A549 (cell line): Measurements from ENCODE around the gene SCG5. TPM values are rescaled to one million over a fixed set of nuclear protein-coding genes. Genes with fewer than 3 reads are reported as not detected.

Experiments
- ATAC-seq, 2 experiments: fragments of 200-7000 bp in 1 of 2; fragments of >200 bp in 1 of 2; cut with Nextera tagmentation in 1 of 2; cut with Tn5 transposase in 1 of 2; 3 replicates each; pipeline versions ENCODE4 v1.8.0 to v1.9.1; 2018 to 2020; ENCODE audit warnings: mild to moderate bottlenecking in 1 of 2, moderate library complexity in 1 of 2
- CTCF ChIA-PET: fragments of 300-600 bp; sonication (Branson Sonifier 250); formaldehyde crosslinking; extraction: SDS; loops from one replicate; lab custom pipeline; 2021; ENCODE audit warnings: antibody characterized with exemption, inconsistent platforms; lab: Yijun Ruan, JAX
- POLR2A ChIA-PET: fragments of 350-600 bp; formaldehyde crosslinking; extraction: SDS; loops from one replicate; lab custom pipeline; 2021; ENCODE audit warnings: antibody characterized with exemption, inconsistent platforms; lab: Yijun Ruan, JAX
- DNase-seq, 2 experiments: peaks; one replicate each; pipeline versions ENCODE4 v3.0.0 to v3.0.0-alpha.2; 2011 to 2016; ENCODE audit warnings: low read depth in 1 of 2, low spot score in 1 of 2
- FAIRE-seq: peaks from 2 replicates; lab custom pipeline; 2011; peaks lifted over from hg19 to GRCh38; lab: Jason Lieb, UNC
- H3K27ac ChIP-seq, 2 experiments: fragments of >200 bp; sonication (Bioruptor Twin); formaldehyde crosslinking; 3 replicates each; pipeline ENCODE4 v1.5.1; 2016 to 2017
- H3K4me1 ChIP-seq: fragments of >200 bp; sonication (Bioruptor Twin); formaldehyde crosslinking; 3 replicates; pipeline ENCODE4 v1.6.1; 2016
- H3K4me2 ChIP-seq: fragments of >200 bp; sonication (Bioruptor Twin); formaldehyde crosslinking; 3 replicates; pipeline ENCODE4 v1.6.1; 2016
- H3K4me3 ChIP-seq: fragments of >200 bp; sonication (Bioruptor Twin); formaldehyde crosslinking; 3 replicates; pipeline ENCODE4 v1.5.1; 2016
- H3K9me3 ChIP-seq: fragments of >200 bp; sonication (Bioruptor Twin); formaldehyde crosslinking; 3 replicates; pipeline ENCODE4 v1.6.1; 2016
- CBX8 ChIP-seq: fragments of 200-600 bp; sonication (generic); IDR thresholded peaks from 2 replicates; pipeline ENCODE4 v1.6.1; 2016
- CEBPB ChIP-seq, 2 experiments: fragments of >200 bp in 1 of 2; sonication (Bioruptor Twin) in 1 of 2; formaldehyde crosslinking in 1 of 2; IDR thresholded peaks; 2 replicates each; pipeline ENCODE4 v1.6.1; 2012 to 2016
- CHD2 ChIP-seq: fragments of 150-350 bp; IDR thresholded peaks from 2 replicates; pipeline ENCODE4 v1.6.1; 2014; ENCODE audit warnings: low read length; ENCODE audit not compliant: partially characterized antibody
- EHMT2 ChIP-seq: fragments of 200-600 bp; sonication (generic); IDR thresholded peaks from 2 replicates; pipeline ENCODE4 v1.6.1; 2016; ENCODE audit warnings: antibody characterized with exemption, low read depth, mild to moderate bottlenecking, moderate library complexity
- ESRRA ChIP-seq: fragments of 150-350 bp; IDR thresholded peaks from 2 replicates; pipeline ENCODE4 v1.6.1; 2014; ENCODE audit warnings: mild to moderate bottlenecking, low read length, borderline replicate concordance
- FOXS1 ChIP-seq: fragments of 250-450 bp; sonication (Bioruptor Pico); IDR thresholded peaks from 2 replicates; pipeline ENCODE4 v1.5.0; 2020; ENCODE audit warnings: mild to moderate bottlenecking, moderate library complexity
- HEYL ChIP-seq: fragments of 250-450 bp; sonication (Bioruptor Pico); IDR thresholded peaks from 2 replicates; pipeline ENCODE4 v1.8.0; 2021; ENCODE audit warnings: mild to moderate bottlenecking, moderate library complexity
- JUN ChIP-seq, 2 experiments: fragments of >200 bp; sonication (Bioruptor Twin); formaldehyde crosslinking; IDR thresholded peaks; 2 replicates in 1 of 2; 3 replicates in 1 of 2; pipeline ENCODE4 v1.6.1; 2016 to 2017
- KDM1A ChIP-seq: fragments of 200-600 bp; sonication (generic); IDR thresholded peaks from 2 replicates; pipeline ENCODE4 v1.6.1; 2016; ENCODE audit warnings: low read depth, mild to moderate bottlenecking
- KDM5A ChIP-seq: fragments of 200-600 bp; sonication (generic); IDR thresholded peaks from 2 replicates; pipeline ENCODE4 v1.6.1; 2016; ENCODE audit warnings: antibody characterized with exemption, mild to moderate bottlenecking
- MAZ ChIP-seq: fragments of 150-350 bp; IDR thresholded peaks from 2 replicates; pipeline ENCODE4 v1.6.1; 2014; ENCODE audit warnings: antibody characterized with exemption, low read depth, low read length, borderline replicate concordance
- NR3C1 ChIP-seq: fragments of >200 bp; sonication (Bioruptor Twin); formaldehyde crosslinking; IDR thresholded peaks from 3 replicates; pipeline ENCODE4 v1.6.1; 2017
- PHF8 ChIP-seq: fragments of 200-600 bp; sonication (generic); IDR thresholded peaks from 2 replicates; pipeline ENCODE4 v1.6.1; 2016; ENCODE audit warnings: low read depth, mild to moderate bottlenecking, antibody characterized with exemption, moderate library complexity, borderline replicate concordance
- RCOR1 ChIP-seq: fragments of 150-350 bp; IDR thresholded peaks from 2 replicates; pipeline ENCODE4 v1.6.1; 2014; ENCODE audit warnings: antibody characterized with exemption, low read length, low read depth
- RFX5 ChIP-seq: fragments of 450-650 bp; IDR thresholded peaks from 2 replicates; pipeline ENCODE4 v1.7.1; 2014; ENCODE audit warnings: antibody characterized with exemption, mild to moderate bottlenecking, moderate library complexity
- RNF2 ChIP-seq: fragments of 200-600 bp; sonication (generic); IDR thresholded peaks from 2 replicates; pipeline ENCODE4 v1.6.1; 2016; ENCODE audit warnings: low read depth, mild to moderate bottlenecking, antibody characterized with exemption, moderate library complexity, borderline replicate concordance
- SMC3 ChIP-seq: fragments of >200 bp; sonication (Bioruptor Twin); formaldehyde crosslinking; IDR thresholded peaks from 3 replicates; pipeline ENCODE4 v1.6.1; 2018; ENCODE audit warnings: inconsistent platforms
- SREBF2 ChIP-seq: fragments of 450-650 bp; IDR thresholded peaks from 2 replicates; pipeline ENCODE4 v1.6.1; 2014; ENCODE audit warnings: mild to moderate bottlenecking, moderate library complexity
- TFCP2L1 ChIP-seq: fragments of 250-450 bp; sonication (Bioruptor Pico); IDR thresholded peaks from 2 replicates; pipeline ENCODE4 v1.5.0; 2021; ENCODE audit warnings: mild to moderate bottlenecking
- ZC3H11A ChIP-seq: fragments of 450-650 bp; IDR thresholded peaks from 2 replicates; pipeline ENCODE4 v1.6.1; 2014; ENCODE audit warnings: antibody characterized with exemption, mild to moderate bottlenecking
- WGBS: methylation state at CpG from one replicate; pipeline ENCODE4 v1.1.6; 2017; ENCODE audit errors: missing lambda C conversion rate; 5-methylcytosine and 5-hydroxymethylcytosine counted together
- polyA plus RNA-seq, 4 experiments: library from polyadenylated mRNA; depleted of rRNA in 3 of 4; stranded (reverse); fragments of >200 nt; fragmentation: RNase III in 1 of 4; extraction: RNeasy Plus Mini Kit Qiagen cat#74134 plus additional on column Dnase treatment in 1 of 4; gene quantifications; 2 replicates in 3 of 4; 3 replicates in 1 of 4; pipeline ENCODE4 v1.2.3, GENCODE V29; 2011 to 2017
- TF ChIP-seq, protein P1 (sequence below): fragments of 200-600 bp; sonication (generic); IDR thresholded peaks from 2 replicates; pipeline ENCODE4 v1.6.1; 2016; ENCODE audit warnings: antibody characterized with exemption, mild to moderate bottlenecking, moderate library complexity

SCG5 gene
- polyA plus RNA-seq, 2 of the 4 experiments (the other 2 are of a cell fraction) = 1.4 to 9.4 TPM

DNA sequence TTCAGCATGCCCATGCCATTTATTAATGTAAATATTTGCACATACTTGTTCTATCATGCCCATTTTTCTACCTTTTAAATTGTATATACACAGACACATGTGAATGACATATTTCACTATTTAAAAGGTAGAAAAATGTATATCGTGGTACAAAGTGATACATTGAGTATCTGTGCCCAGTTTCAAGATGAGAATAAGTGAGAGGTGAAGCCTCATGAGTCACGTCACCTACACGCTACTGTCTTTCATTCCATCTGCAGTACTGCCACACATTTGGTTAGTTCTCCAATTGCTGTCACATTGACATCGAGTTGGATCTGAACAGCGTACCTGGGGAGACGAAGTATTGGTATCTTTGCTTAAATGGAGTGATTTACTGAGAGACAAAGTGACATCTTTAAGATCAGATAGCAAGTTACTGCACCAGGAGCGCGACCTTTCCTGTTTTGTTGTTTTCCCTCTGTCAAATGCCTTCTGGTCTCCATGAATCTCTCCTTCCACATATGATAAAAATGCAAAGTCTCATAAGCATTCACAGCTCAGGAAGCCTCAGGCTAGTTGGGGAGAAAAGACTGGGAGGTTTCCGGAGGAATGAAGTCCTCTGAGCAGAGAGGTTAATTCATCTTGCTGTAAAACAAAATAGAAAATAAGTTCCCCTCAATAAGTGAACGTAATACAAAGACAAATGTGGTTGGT is 88.3 kb downstream of the SCG5 start:
- Histone ChIP-seq H3K4me1 (no peaks in the 10 kb centered on the region), H3K9me3 (peaks cover 5% of the 10 kb centered on the region; the same call in 1 of the 3 replicates), H3K4me3 (no peak overlapping the region), H3K27ac (no peak overlapping the region), H3K4me2 (no peak overlapping the region)
- no peak for TF ChIP-seq TFCP2L1
- no peak for TF ChIP-seq CHD2
- no peak for TF ChIP-seq RFX5
- TF ChIP-seq KDM5A = no peak
- no peak for TF ChIP-seq NR3C1
- no peak for TF ChIP-seq JUN (IDR thresholded peaks at IDR 0.05)
- no peak for TF ChIP-seq FOXS1 (CRISPR knock-in tag)
- 83% methylated on average over 10 of the region's 10 CpGs for WGBS
- CTCF ChIA-PET = no interaction called here
- POLR2A ChIA-PET = no interaction called here
- FAIRE-seq (peak; percentile 70), DNase-seq (no peak), ATAC-seq (no peak)

DNA sequence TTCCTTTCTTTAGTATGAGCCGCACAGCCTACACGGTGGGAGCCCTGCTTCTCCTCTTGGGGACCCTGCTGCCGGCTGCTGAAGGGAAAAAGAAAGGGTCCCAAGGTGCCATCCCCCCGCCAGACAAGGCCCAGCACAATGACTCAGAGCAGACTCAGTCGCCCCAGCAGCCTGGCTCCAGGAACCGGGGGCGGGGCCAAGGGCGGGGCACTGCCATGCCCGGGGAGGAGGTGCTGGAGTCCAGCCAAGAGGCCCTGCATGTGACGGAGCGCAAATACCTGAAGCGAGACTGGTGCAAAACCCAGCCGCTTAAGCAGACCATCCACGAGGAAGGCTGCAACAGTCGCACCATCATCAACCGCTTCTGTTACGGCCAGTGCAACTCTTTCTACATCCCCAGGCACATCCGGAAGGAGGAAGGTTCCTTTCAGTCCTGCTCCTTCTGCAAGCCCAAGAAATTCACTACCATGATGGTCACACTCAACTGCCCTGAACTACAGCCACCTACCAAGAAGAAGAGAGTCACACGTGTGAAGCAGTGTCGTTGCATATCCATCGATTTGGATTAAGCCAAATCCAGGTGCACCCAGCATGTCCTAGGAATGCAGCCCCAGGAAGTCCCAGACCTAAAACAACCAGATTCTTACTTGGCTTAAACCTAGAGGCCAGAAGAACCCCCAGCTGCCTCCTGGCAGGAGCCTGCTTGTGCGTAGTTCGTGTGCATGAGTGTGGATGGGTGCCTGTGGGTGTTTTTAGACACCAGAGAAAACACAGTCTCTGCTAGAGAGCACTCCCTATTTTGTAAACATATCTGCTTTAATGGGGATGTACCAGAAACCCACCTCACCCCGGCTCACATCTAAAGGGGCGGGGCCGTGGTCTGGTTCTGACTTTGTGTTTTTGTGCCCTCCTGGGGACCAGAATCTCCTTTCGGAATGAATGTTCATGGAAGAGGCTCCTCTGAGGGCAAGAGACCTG is 89.5 kb downstream of the SCG5 start:
- no peak for ATAC-seq
- H3K4me1 ChIP-seq = no peaks in the 10 kb centered on the region

DNA sequence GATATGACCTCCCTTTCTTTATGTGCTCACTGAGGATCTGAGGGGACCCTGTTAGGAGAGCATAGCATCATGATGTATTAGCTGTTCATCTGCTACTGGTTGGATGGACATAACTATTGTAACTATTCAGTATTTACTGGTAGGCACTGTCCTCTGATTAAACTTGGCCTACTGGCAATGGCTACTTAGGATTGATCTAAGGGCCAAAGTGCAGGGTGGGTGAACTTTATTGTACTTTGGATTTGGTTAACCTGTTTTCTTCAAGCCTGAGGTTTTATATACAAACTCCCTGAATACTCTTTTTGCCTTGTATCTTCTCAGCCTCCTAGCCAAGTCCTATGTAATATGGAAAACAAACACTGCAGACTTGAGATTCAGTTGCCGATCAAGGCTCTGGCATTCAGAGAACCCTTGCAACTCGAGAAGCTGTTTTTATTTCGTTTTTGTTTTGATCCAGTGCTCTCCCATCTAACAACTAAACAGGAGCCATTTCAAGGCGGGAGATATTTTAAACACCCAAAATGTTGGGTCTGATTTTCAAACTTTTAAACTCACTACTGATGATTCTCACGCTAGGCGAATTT is 91.2 kb downstream of the SCG5 start:
- Histone ChIP-seq H3K4me3 (no peak overlapping the region), H3K4me2 (no peak overlapping the region), H3K4me1 (no peaks in the 10 kb centered on the region), H3K27ac (no peak overlapping the region), H3K9me3 (peaks cover 5% of the 10 kb centered on the region; the same call in 1 of the 3 replicates)
- peak; percentile 23 for FAIRE-seq
- no peak for DNase-seq
- ChIA-PET POLR2A (no interaction called here), CTCF (interaction anchor here (1.3 kb wide), 1 partner anchor 16 kb away, joined by 4 read pairs; no protein-coding TSS in a partner anchor)
- no peak for ATAC-seq
- 68% methylated on average over 6 of the region's 6 CpGs for WGBS
- TF ChIP-seq ZC3H11A (no peak), RNF2 (0 out of 2 replicates have a peak, but pooled peaks have one; percentile 87), CBX8 (peak; percentile 97)

More for the DNA sequence above, 89.5 kb downstream of the SCG5 start:
- Histone ChIP-seq H3K9me3 (peaks cover 5% of the 10 kb centered on the region; the same call in 1 of the 3 replicates), H3K4me2 (no peak overlapping the region), H3K4me3 (no peak overlapping the region), H3K27ac (no peak overlapping the region)
- WGBS = 89% methylated on average over 23 of the region's 27 CpGs
- POLR2A ChIA-PET = no interaction called here
- FAIRE-seq (no peak), DNase-seq (no peak)
- TF ChIP-seq RNF2 = no peak
- no peak for TF ChIP-seq EHMT2
- TF ChIP-seq KDM1A = no peak
- no peak for TF ChIP-seq TFCP2L1
- no peak for TF ChIP-seq SMC3
- TF ChIP-seq MAZ = no peak
- no peak for TF ChIP-seq ESRRA
- TF ChIP-seq SREBF2 = no peak
- no peak for TF ChIP-seq RCOR1
- TF ChIP-seq JUN (IDR thresholded peaks at IDR 0.05) = no peak
- TF ChIP-seq ZC3H11A = no peak
- TF ChIP-seq, protein P1, sequence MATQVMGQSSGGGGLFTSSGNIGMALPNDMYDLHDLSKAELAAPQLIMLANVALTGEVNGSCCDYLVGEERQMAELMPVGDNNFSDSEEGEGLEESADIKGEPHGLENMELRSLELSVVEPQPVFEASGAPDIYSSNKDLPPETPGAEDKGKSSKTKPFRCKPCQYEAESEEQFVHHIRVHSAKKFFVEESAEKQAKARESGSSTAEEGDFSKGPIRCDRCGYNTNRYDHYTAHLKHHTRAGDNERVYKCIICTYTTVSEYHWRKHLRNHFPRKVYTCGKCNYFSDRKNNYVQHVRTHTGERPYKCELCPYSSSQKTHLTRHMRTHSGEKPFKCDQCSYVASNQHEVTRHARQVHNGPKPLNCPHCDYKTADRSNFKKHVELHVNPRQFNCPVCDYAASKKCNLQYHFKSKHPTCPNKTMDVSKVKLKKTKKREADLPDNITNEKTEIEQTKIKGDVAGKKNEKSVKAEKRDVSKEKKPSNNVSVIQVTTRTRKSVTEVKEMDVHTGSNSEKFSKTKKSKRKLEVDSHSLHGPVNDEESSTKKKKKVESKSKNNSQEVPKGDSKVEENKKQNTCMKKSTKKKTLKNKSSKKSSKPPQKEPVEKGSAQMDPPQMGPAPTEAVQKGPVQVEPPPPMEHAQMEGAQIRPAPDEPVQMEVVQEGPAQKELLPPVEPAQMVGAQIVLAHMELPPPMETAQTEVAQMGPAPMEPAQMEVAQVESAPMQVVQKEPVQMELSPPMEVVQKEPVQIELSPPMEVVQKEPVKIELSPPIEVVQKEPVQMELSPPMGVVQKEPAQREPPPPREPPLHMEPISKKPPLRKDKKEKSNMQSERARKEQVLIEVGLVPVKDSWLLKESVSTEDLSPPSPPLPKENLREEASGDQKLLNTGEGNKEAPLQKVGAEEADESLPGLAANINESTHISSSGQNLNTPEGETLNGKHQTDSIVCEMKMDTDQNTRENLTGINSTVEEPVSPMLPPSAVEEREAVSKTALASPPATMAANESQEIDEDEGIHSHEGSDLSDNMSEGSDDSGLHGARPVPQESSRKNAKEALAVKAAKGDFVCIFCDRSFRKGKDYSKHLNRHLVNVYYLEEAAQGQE = no peak
- no peak for TF ChIP-seq HEYL
- TF ChIP-seq PHF8 = no peak
- TF ChIP-seq CEBPB (IDR thresholded peaks at IDR 0.05) = no peak
- CTCF ChIA-PET = interaction anchor here (1.3 kb wide), 1 partner anchor 15 kb away, joined by 4 read pairs; no protein-coding TSS in a partner anchor
